Peyer's patch (tissue), 4 donors: ENCODE data around the gene NET1.

Experiments used
- POLR2A ChIP-seq, 2 donors: fragments of 450-650 bp; IDR thresholded peaks; one replicate each; pipeline ENCODE4 v1.5.1; 2017; ENCODE audit warnings: antibody characterized with exemption in 2 of 2, mild to moderate bottlenecking in 2 of 2, moderate library complexity in 2 of 2
- TF ChIP-seq, protein P1 (sequence below), 6 experiments: fragments of 450-650 bp in 4 of 6; fragments of 200-600 bp in 2 of 6; sonication (generic) in 1 of 6; IDR thresholded peaks; one replicate each; pipeline ENCODE4 v1.5.1; 2017 to 2019; ENCODE audit warnings: antibody characterized with exemption in 6 of 6, mild to moderate bottlenecking in 3 of 6, moderate library complexity in 1 of 6

DNA sequence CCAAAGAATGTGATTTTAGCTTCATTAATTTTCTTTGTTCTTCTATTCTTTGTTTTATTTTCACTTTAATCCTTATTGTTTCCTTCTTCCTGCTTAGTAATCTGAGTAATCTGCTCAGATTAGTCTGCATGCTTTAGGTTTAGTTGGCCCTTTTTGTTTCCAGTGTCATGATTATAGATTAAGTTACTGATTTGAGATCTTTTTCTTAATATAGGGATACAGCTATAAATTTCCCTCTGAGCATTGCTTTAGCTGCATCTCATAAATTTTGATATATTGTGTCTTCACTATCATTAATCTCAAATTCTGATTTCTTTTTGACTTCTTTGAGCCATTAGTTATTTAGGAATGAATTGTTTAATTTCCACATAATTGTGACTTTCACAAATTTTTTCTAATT, 6.2 kb downstream of the NET1 start:
- TF ChIP-seq, protein P1, sequence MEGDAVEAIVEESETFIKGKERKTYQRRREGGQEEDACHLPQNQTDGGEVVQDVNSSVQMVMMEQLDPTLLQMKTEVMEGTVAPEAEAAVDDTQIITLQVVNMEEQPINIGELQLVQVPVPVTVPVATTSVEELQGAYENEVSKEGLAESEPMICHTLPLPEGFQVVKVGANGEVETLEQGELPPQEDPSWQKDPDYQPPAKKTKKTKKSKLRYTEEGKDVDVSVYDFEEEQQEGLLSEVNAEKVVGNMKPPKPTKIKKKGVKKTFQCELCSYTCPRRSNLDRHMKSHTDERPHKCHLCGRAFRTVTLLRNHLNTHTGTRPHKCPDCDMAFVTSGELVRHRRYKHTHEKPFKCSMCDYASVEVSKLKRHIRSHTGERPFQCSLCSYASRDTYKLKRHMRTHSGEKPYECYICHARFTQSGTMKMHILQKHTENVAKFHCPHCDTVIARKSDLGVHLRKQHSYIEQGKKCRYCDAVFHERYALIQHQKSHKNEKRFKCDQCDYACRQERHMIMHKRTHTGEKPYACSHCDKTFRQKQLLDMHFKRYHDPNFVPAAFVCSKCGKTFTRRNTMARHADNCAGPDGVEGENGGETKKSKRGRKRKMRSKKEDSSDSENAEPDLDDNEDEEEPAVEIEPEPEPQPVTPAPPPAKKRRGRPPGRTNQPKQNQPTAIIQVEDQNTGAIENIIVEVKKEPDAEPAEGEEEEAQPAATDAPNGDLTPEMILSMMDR (IDR thresholded peaks at IDR 0.05), result no peak
- TF ChIP-seq POLR2A (IDR thresholded peaks at IDR 0.05), result no peak
